ENCODE measurements around the gene STRBP.

STRBP gene

GRCh38 chr9:123089040-123089439 is 179.3 kb downstream of the STRBP start:
- H3K9me3 ChIP-seq (ENCODE audit: control insufficient read depth, insufficient read depth, low read depth, low read length): no peaks in the 10 kb centered on the region
- peaks cover 66% of the 10 kb centered on the region for H3K36me3 ChIP-seq (ENCODE audit: control insufficient read depth, insufficient read depth, low read length)
- no peaks in the 10 kb centered on the region for H3K27me3 ChIP-seq (ENCODE audit: control insufficient read depth, insufficient read depth, low read length)
- H3K27ac ChIP-seq (ENCODE audit: low read depth, low read length): no peak overlapping the region
- H3K4me1 ChIP-seq (ENCODE audit: control insufficient read depth, insufficient read depth, low read length): peaks cover 9% of the 10 kb centered on the region; the same call in 1 of the 2 replicates
- H3K4me3 ChIP-seq (ENCODE audit: low read depth, low read length): no peak overlapping the region
- H3K9ac ChIP-seq (ENCODE audit: low read length): no peak overlapping the region

- peaks cover 9% of the 10 kb centered on the region; the same call in 1 of the 2 replicates for H3K4me1 ChIP-seq (ENCODE audit: control insufficient read depth, insufficient read depth, low read length)
- peaks cover 60% of the 10 kb centered on the region for H3K36me3 ChIP-seq (ENCODE audit: control insufficient read depth, insufficient read depth, low read length)
- H3K27me3 ChIP-seq (ENCODE audit: control insufficient read depth, insufficient read depth, low read length): no peaks in the 10 kb centered on the region
- H3K9me3 ChIP-seq (ENCODE audit: control insufficient read depth, insufficient read depth, low read depth, low read length): no peaks in the 10 kb centered on the region
- no peak overlapping the region for H3K9ac ChIP-seq (ENCODE audit: low read length)
- H3K27ac ChIP-seq (ENCODE audit: low read depth, low read length): no peak overlapping the region
- H3K4me3 ChIP-seq (ENCODE audit: low read depth, low read length): no peak overlapping the region
Observed at GRCh38 chr9:123087359-123087888, 181.0 kb downstream of the STRBP start.

- H3K27me3 ChIP-seq (ENCODE audit: control insufficient read depth, insufficient read depth, low read length): no peaks in the 10 kb centered on the region
- peaks cover 55% of the 10 kb centered on the region for H3K36me3 ChIP-seq (ENCODE audit: control insufficient read depth, insufficient read depth, low read length)
- no peak overlapping the region for H3K9ac ChIP-seq (ENCODE audit: low read length)
- no peak overlapping the region for H3K4me3 ChIP-seq (ENCODE audit: low read depth, low read length)
- no peak overlapping the region for H3K27ac ChIP-seq (ENCODE audit: low read depth, low read length)
- no peaks in the 10 kb centered on the region for H3K9me3 ChIP-seq (ENCODE audit: control insufficient read depth, insufficient read depth, low read depth, low read length)
- H3K4me1 ChIP-seq (ENCODE audit: control insufficient read depth, insufficient read depth, low read length): peaks cover 9% of the 10 kb centered on the region; the same call in 1 of the 2 replicates
Observed at GRCh38 chr9:123085916-123086315, 182.5 kb downstream of the STRBP start.

- Histone ChIP-seq H3K27ac (ENCODE audit: low read depth, low read length) (no peak overlapping the region), H3K27me3 (ENCODE audit: control insufficient read depth, insufficient read depth, low read length) (no peaks in the 10 kb centered on the region), H3K9me3 (ENCODE audit: control insufficient read depth, insufficient read depth, low read depth, low read length) (no peaks in the 10 kb centered on the region), H3K4me3 (ENCODE audit: low read depth, low read length) (no peak overlapping the region), H3K36me3 (ENCODE audit: control insufficient read depth, insufficient read depth, low read length) (peaks cover 56% of the 10 kb centered on the region), H3K9ac (ENCODE audit: low read length) (no peak overlapping the region), H3K4me1 (ENCODE audit: control insufficient read depth, insufficient read depth, low read length) (peaks cover 9% of the 10 kb centered on the region; the same call in 1 of the 2 replicates)
Observed at GRCh38 chr9:123084256-123084655, 184.1 kb downstream of the STRBP start.

GRCh38 chr9:123083680-123084079 is 184.7 kb downstream of the STRBP start:
- Histone ChIP-seq H3K4me3 (ENCODE audit: low read depth, low read length) (no peak overlapping the region), H3K27ac (ENCODE audit: low read depth, low read length) (no peak overlapping the region), H3K36me3 (ENCODE audit: control insufficient read depth, insufficient read depth, low read length) (peaks cover 55% of the 10 kb centered on the region), H3K4me1 (ENCODE audit: control insufficient read depth, insufficient read depth, low read length) (peaks cover 9% of the 10 kb centered on the region; the same call in 1 of the 2 replicates), H3K9ac (ENCODE audit: low read length) (no peak overlapping the region), H3K27me3 (ENCODE audit: control insufficient read depth, insufficient read depth, low read length) (no peaks in the 10 kb centered on the region), H3K9me3 (ENCODE audit: control insufficient read depth, insufficient read depth, low read depth, low read length) (no peaks in the 10 kb centered on the region)

- Histone ChIP-seq H3K27me3 (ENCODE audit: control insufficient read depth, insufficient read depth, low read length) (no peaks in the 10 kb centered on the region), H3K27ac (ENCODE audit: low read depth, low read length) (no peak overlapping the region), H3K4me1 (ENCODE audit: control insufficient read depth, insufficient read depth, low read length) (peaks cover 9% of the 10 kb centered on the region; the same call in 1 of the 2 replicates), H3K4me3 (ENCODE audit: low read depth, low read length) (no peak overlapping the region), H3K9me3 (ENCODE audit: control insufficient read depth, insufficient read depth, low read depth, low read length) (no peaks in the 10 kb centered on the region), H3K36me3 (ENCODE audit: control insufficient read depth, insufficient read depth, low read length) (peaks cover 65% of the 10 kb centered on the region), H3K9ac (ENCODE audit: low read length) (no peak overlapping the region)
Observed at GRCh38 chr9:123081824-123082223, 186.6 kb downstream of the STRBP start.

GRCh38 chr9:123080444-123080843 is 187.9 kb downstream of the STRBP start:
- H3K27ac ChIP-seq (ENCODE audit: low read depth, low read length): no peak overlapping the region
- peaks cover 64% of the 10 kb centered on the region for H3K36me3 ChIP-seq (ENCODE audit: control insufficient read depth, insufficient read depth, low read length)
- H3K9ac ChIP-seq (ENCODE audit: low read length): no peak overlapping the region
- H3K9me3 ChIP-seq (ENCODE audit: control insufficient read depth, insufficient read depth, low read depth, low read length): no peaks in the 10 kb centered on the region
- peaks cover 12% of the 10 kb centered on the region for H3K4me1 ChIP-seq (ENCODE audit: control insufficient read depth, insufficient read depth, low read length)
- no peak overlapping the region for H3K4me3 ChIP-seq (ENCODE audit: low read depth, low read length)
- no peaks in the 10 kb centered on the region for H3K27me3 ChIP-seq (ENCODE audit: control insufficient read depth, insufficient read depth, low read length)

- peak overlapping the region; percentile 11; the same call in 1 of the 2 replicates for H3K27ac ChIP-seq (ENCODE audit: low read depth, low read length)
- H3K9me3 ChIP-seq (ENCODE audit: control insufficient read depth, insufficient read depth, low read depth, low read length): no peaks in the 10 kb centered on the region
- H3K4me1 ChIP-seq (ENCODE audit: control insufficient read depth, insufficient read depth, low read length): peaks cover 46% of the 10 kb centered on the region
- no peaks in the 10 kb centered on the region for H3K27me3 ChIP-seq (ENCODE audit: control insufficient read depth, insufficient read depth, low read length)
- peaks cover 42% of the 10 kb centered on the region for H3K36me3 ChIP-seq (ENCODE audit: control insufficient read depth, insufficient read depth, low read length)
- no peak overlapping the region for H3K4me3 ChIP-seq (ENCODE audit: low read depth, low read length)
- no peak overlapping the region for H3K9ac ChIP-seq (ENCODE audit: low read length)
Observed at GRCh38 chr9:123074628-123075027, 193.8 kb downstream of the STRBP start.

- Histone ChIP-seq H3K4me3 (ENCODE audit: low read depth, low read length) (no peak overlapping the region), H3K9me3 (ENCODE audit: control insufficient read depth, insufficient read depth, low read depth, low read length) (no peaks in the 10 kb centered on the region), H3K27me3 (ENCODE audit: control insufficient read depth, insufficient read depth, low read length) (no peaks in the 10 kb centered on the region), H3K4me1 (ENCODE audit: control insufficient read depth, insufficient read depth, low read length) (peaks cover 46% of the 10 kb centered on the region), H3K9ac (ENCODE audit: low read length) (no peak overlapping the region), H3K27ac (ENCODE audit: low read depth, low read length) (peak overlapping the region; percentile 11), H3K36me3 (ENCODE audit: control insufficient read depth, insufficient read depth, low read length) (peaks cover 38% of the 10 kb centered on the region)
Observed at GRCh38 chr9:123073991-123074422, 194.4 kb downstream of the STRBP start.

- H3K4me1 ChIP-seq (ENCODE audit: control insufficient read depth, insufficient read depth, low read length): peaks cover 46% of the 10 kb centered on the region
- no peaks in the 10 kb centered on the region for H3K9me3 ChIP-seq (ENCODE audit: control insufficient read depth, insufficient read depth, low read depth, low read length)
- no peaks in the 10 kb centered on the region for H3K27me3 ChIP-seq (ENCODE audit: control insufficient read depth, insufficient read depth, low read length)
- H3K27ac ChIP-seq (ENCODE audit: low read depth, low read length): peak overlapping the region; percentile 11
- H3K36me3 ChIP-seq (ENCODE audit: control insufficient read depth, insufficient read depth, low read length): peaks cover 33% of the 10 kb centered on the region
- H3K4me3 ChIP-seq (ENCODE audit: low read depth, low read length): peak overlapping the region; percentile 31
- no peak overlapping the region for H3K9ac ChIP-seq (ENCODE audit: low read length)
Observed at GRCh38 chr9:123073441-123073840, 194.9 kb downstream of the STRBP start.

- H3K9me3 ChIP-seq (ENCODE audit: control insufficient read depth, insufficient read depth, low read depth, low read length): no peaks in the 10 kb centered on the region
- peaks cover 46% of the 10 kb centered on the region for H3K4me1 ChIP-seq (ENCODE audit: control insufficient read depth, insufficient read depth, low read length)
- no peaks in the 10 kb centered on the region for H3K27me3 ChIP-seq (ENCODE audit: control insufficient read depth, insufficient read depth, low read length)
- H3K4me3 ChIP-seq (ENCODE audit: low read depth, low read length): peak overlapping the region; percentile 31
- H3K36me3 ChIP-seq (ENCODE audit: control insufficient read depth, insufficient read depth, low read length): peaks cover 29% of the 10 kb centered on the region
- peak overlapping the region; percentile 46 for H3K9ac ChIP-seq (ENCODE audit: low read length)
- H3K27ac ChIP-seq (ENCODE audit: low read depth, low read length): peak overlapping the region; percentile 11
Observed at GRCh38 chr9:123072407-123072995, 195.9 kb downstream of the STRBP start.
